Osteocyte (in vitro differentiated cells): ENCODE data around the gene PIGN. TPM values are rescaled to one million over a fixed set of nuclear protein-coding genes. Genes with fewer than 3 reads are reported as not detected.

Experiments
- DNase-seq: peaks from one replicate; pipeline ENCODE4 v3.0.0; 2021; ENCODE audit warnings: mixed read lengths; ENCODE audit not compliant: unreplicated experiment; ENCODE audit errors: extremely low spot score
- H3K27ac Mint-ChIP-seq: one replicate; pipeline ENCODE4 v1.8.0; 2021; ENCODE audit warnings: mild to moderate bottlenecking, mixed read lengths; ENCODE audit not compliant: unreplicated experiment
- H3K27me3 Mint-ChIP-seq: one replicate; pipeline ENCODE4 v1.8.0; 2021; ENCODE audit warnings: mixed read lengths; ENCODE audit not compliant: unreplicated experiment
- H3K36me3 Mint-ChIP-seq: one replicate; pipeline ENCODE4 v1.8.0; 2021; ENCODE audit warnings: mixed read lengths; ENCODE audit not compliant: unreplicated experiment
- H3K4me1 Mint-ChIP-seq: one replicate; pipeline ENCODE4 v1.8.0; 2021; ENCODE audit warnings: mixed read lengths; ENCODE audit not compliant: unreplicated experiment
- H3K4me3 Mint-ChIP-seq: one replicate; pipeline ENCODE4 v1.8.0; 2021; ENCODE audit warnings: mild to moderate bottlenecking, moderate library complexity, mixed read lengths; ENCODE audit not compliant: unreplicated experiment
- H3K9me3 Mint-ChIP-seq: one replicate; pipeline ENCODE4 v1.8.0; 2021; ENCODE audit warnings: mixed read lengths; ENCODE audit not compliant: unreplicated experiment
- CTCF ChIP-seq: fragments of 200-600 bp; sonication (generic); IDR thresholded peaks from 2 replicates; pipeline ENCODE4 v1.5.0; 2021; ENCODE audit warnings: antibody characterized with exemption, mild to moderate bottlenecking, moderate library complexity
- long read RNA-seq: library from polyadenylated mRNA; unstranded; transcript quantifications from one replicate; pipeline ENCODE4 v2.0.0, GENCODE V29; 2021
- total RNA-seq: library from RNA; stranded (reverse); gene quantifications from 2 replicates; pipeline ENCODE4 v1.2.1, GENCODE V29; 2021

PIGN gene
- 35.7 and 39.2 TPM in 2 replicates for total RNA-seq
- long read RNA-seq, full-length matches to known transcripts: 69 of 111 reads
- long read RNA-seq, partial matches to known transcripts: 20 of 111 reads
- long read RNA-seq, other reads (novel, unspliced or antisense): 22 of 111 reads

- peak; percentile 98 for DNase-seq
- H3K4me1 Mint-ChIP-seq: peaks cover 42% of the 10 kb centered on the region
- H3K36me3 Mint-ChIP-seq: peaks cover 5% of the 10 kb centered on the region
- peak within 1 kb of the TSS; percentile 98 for H3K27ac Mint-ChIP-seq
- TF ChIP-seq CTCF: no peak
- H3K27me3 Mint-ChIP-seq: no peaks in the 10 kb centered on the region
- peak within 1 kb of the TSS; percentile 100 for H3K4me3 Mint-ChIP-seq
- no peaks in the 10 kb centered on the region for H3K9me3 Mint-ChIP-seq
Measured at GRCh38 chr18:62186774-62187542, at the start of gene PIGN, which contains the start of gene RELCH. Gene PIGN (minus strand): TSS chr18:62187056. CDS start chr18:62161353, 25,703 bp downstream. Gene RELCH (plus strand): TSS chr18:62187255. CDS start chr18:62187506, 251 bp downstream.

DNA sequence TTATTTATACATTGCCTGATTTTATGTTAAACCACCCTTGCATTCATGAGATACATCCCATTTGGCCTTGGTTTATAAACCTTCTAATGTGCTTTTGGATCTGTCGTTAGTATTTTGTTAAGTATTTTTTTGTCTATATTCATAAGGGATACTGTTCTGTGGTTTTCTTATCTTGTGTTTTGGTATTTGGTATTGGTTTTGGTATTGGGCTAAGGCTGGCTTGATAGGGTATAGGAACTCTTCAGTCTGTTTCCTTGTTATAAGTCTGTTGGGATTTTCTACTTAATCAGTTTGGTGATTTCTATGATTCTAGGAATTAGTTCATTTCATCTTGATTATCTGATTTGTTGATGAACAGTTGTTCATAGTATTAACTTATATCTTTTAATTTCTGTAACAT lies 49.4 kb upstream of the PIGN start:
- Mint-ChIP-seq H3K36me3 (peaks cover 41% of the 10 kb centered on the region), H3K27me3 (no peaks in the 10 kb centered on the region), H3K9me3 (peaks cover 14% of the 10 kb centered on the region), H3K4me3 (no peak overlapping the region), H3K4me1 (no peaks in the 10 kb centered on the region), H3K27ac (no peak overlapping the region)
- no peak for DNase-seq
- TF ChIP-seq CTCF: no peak

- Mint-ChIP-seq H3K36me3 (peaks cover 62% of the 10 kb centered on the region), H3K27me3 (no peaks in the 10 kb centered on the region), H3K4me1 (no peaks in the 10 kb centered on the region), H3K4me3 (no peak overlapping the region), H3K27ac (no peak overlapping the region), H3K9me3 (peaks cover 9% of the 10 kb centered on the region)
- TF ChIP-seq CTCF: no peak
- DNase-seq: no peak
Measured at GRCh38 chr18:62226047-62226446, 39.2 kb upstream of the PIGN start.

GRCh38 chr18:62224229-62224628 lies 37.4 kb upstream of the PIGN start:
- peaks cover 54% of the 10 kb centered on the region for H3K36me3 Mint-ChIP-seq
- peaks cover 9% of the 10 kb centered on the region for H3K9me3 Mint-ChIP-seq
- no peak overlapping the region for H3K27ac Mint-ChIP-seq
- no peak for TF ChIP-seq CTCF
- H3K4me3 Mint-ChIP-seq: no peak overlapping the region
- no peaks in the 10 kb centered on the region for H3K4me1 Mint-ChIP-seq
- H3K27me3 Mint-ChIP-seq: no peaks in the 10 kb centered on the region
- no peak for DNase-seq

DNA sequence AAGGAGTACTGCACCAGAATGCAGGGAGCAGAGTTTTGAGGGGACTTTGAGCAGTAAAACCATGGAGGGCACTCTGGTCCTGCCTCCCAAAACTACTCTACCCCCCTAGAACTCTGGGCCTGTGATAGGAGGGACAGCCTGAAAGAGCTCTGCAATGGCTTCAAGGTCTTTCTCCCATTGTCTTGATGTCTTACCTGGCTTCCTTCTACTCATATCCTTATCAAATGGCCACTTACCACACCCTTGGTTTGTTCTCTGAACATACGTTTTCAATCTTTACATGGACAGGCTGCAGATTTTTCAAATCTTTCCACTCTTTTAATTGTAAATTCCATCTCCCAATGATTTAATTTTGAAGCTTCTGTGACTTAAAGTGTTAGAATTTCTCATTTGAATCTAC lies 27.9 kb upstream of the PIGN start:
- Mint-ChIP-seq H3K9me3 (peaks cover 9% of the 10 kb centered on the region), H3K27ac (no peak overlapping the region), H3K4me1 (no peaks in the 10 kb centered on the region), H3K4me3 (no peak overlapping the region), H3K27me3 (no peaks in the 10 kb centered on the region), H3K36me3 (peaks cover 18% of the 10 kb centered on the region)
- no peak for TF ChIP-seq CTCF
- no peak for DNase-seq
